Stimulated activated CD4-positive, alpha-beta T cell treated with anti-CD3 and anti-CD28 coated beads, Interleukin-1b, Interleukin-23, amount 100 ng/mL, for 24 hours (primary cell): ENCODE results near the gene SLC51A.
"Not testable (repeated sequence)": the region's sequence is repeated elsewhere in the genome, so short reads cannot be mapped to it uniquely, and the experiment has no call there.

ENCODE experiments used
- DNase-seq, 4 experiments: peaks; one replicate each; pipeline ENCODE4 v3.0.0-alpha.2; 2020; ENCODE audit warnings: low read depth in 4 of 4, low spot score in 1 of 4

The SLC51A gene

GRCh38 chr3:196216089-196216564 lies at the start of gene SLC51A:
TSS of gene SLC51A (plus strand) at chr3:196216534. CDS start at chr3:196216713, 179 bp downstream.
- DNase-seq = no peak

GRCh38 chr3:196166741-196167140 lies 49.6 kb upstream of the SLC51A start:
- DNase-seq = peak in 1 of 4 experiments; percentile 24

GRCh38 chr3:196168808-196169391 lies 47.4 kb upstream of the SLC51A start:
- no peak for DNase-seq

GRCh38 chr3:196169836-196170240 lies 46.5 kb upstream of the SLC51A start:
- no peak for DNase-seq

- not testable (repeated sequence) for DNase-seq
Measured at GRCh38 chr3:196170296-196170695, 46.0 kb upstream of the SLC51A start.

- DNase-seq = no peak
Measured at GRCh38 chr3:196174652-196175051, 41.7 kb upstream of the SLC51A start.

GRCh38 chr3:196175116-196175625 lies 41.2 kb upstream of the SLC51A start:
- no peak for DNase-seq

GRCh38 chr3:196175722-196176121 lies 40.6 kb upstream of the SLC51A start:
- DNase-seq = no peak

GRCh38 chr3:196177567-196177966 lies 38.8 kb upstream of the SLC51A start:
- no peak for DNase-seq

GRCh38 chr3:196177967-196178366 lies 38.4 kb upstream of the SLC51A start:
- no peak for DNase-seq

- no peak for DNase-seq
Measured at GRCh38 chr3:196178993-196179379, 37.3 kb upstream of the SLC51A start.

GRCh38 chr3:196179380-196180308 lies 36.7 kb upstream of the SLC51A start:
- DNase-seq = peak; percentile 49 to 78 (median 58)

- no peak for DNase-seq
Measured at GRCh38 chr3:196180346-196180745, 36.0 kb upstream of the SLC51A start.

GRCh38 chr3:196181127-196181546 lies 35.2 kb upstream of the SLC51A start:
- no peak for DNase-seq

GRCh38 chr3:196184169-196184432 lies 32.2 kb upstream of the SLC51A start:
- DNase-seq = not testable (repeated sequence)

GRCh38 chr3:196184881-196185280 lies 31.5 kb upstream of the SLC51A start:
- DNase-seq = no peak

GRCh38 chr3:196186651-196187573 lies 29.4 kb upstream of the SLC51A start:
- DNase-seq = no peak

- DNase-seq = no peak
Measured at GRCh38 chr3:196189566-196190347, 26.6 kb upstream of the SLC51A start.

- DNase-seq = no peak
Measured at GRCh38 chr3:196192036-196192523, 24.3 kb upstream of the SLC51A start.

GRCh38 chr3:196192524-196193051 lies 23.7 kb upstream of the SLC51A start:
- no peak for DNase-seq
